Kidney epithelial cell (primary cell): ENCODE data around the gene SORCS2. TPM values are rescaled to one million over a fixed set of nuclear protein-coding genes. Genes with fewer than 3 reads are reported as not detected.

ENCODE experiments used
- DNase-seq: peaks from one replicate; pipeline ENCODE4 v3.0.0-alpha.2; 2010; ENCODE audit warnings: low read depth
- H3K27me3 ChIP-seq: 2 replicates; pipeline ENCODE4 v1.6.0; 2011; ENCODE audit warnings: low read length; ENCODE audit not compliant: control insufficient read depth, insufficient read depth
- H3K36me3 ChIP-seq: 2 replicates; pipeline ENCODE4 v1.5.1; 2011; ENCODE audit warnings: low read length; ENCODE audit not compliant: control insufficient read depth, insufficient read depth
- H3K4me3 ChIP-seq: 2 replicates; pipeline ENCODE4 v1.5.1; 2011; ENCODE audit warnings: low read depth, mild to moderate bottlenecking, control low read depth, low read length
- total RNA-seq: library from RNA; depleted of rRNA; stranded (reverse); fragments of >200 nt; gene quantifications from 2 replicates; pipeline ENCODE4 v1.2.3, GENCODE V29; 2015
- TF ChIP-seq, protein P1 (sequence below): IDR thresholded peaks from 2 replicates; pipeline ENCODE4 v1.5.1; 2011; ENCODE audit warnings: mild to moderate bottlenecking, moderate library complexity, low read length, control low read depth, inconsistent platforms; ENCODE audit not compliant: insufficient read depth, poor library complexity, severe bottlenecking

SORCS2 gene
- total RNA-seq, 1 donor from 2014 or later, result 1.4 TPM

DNA sequence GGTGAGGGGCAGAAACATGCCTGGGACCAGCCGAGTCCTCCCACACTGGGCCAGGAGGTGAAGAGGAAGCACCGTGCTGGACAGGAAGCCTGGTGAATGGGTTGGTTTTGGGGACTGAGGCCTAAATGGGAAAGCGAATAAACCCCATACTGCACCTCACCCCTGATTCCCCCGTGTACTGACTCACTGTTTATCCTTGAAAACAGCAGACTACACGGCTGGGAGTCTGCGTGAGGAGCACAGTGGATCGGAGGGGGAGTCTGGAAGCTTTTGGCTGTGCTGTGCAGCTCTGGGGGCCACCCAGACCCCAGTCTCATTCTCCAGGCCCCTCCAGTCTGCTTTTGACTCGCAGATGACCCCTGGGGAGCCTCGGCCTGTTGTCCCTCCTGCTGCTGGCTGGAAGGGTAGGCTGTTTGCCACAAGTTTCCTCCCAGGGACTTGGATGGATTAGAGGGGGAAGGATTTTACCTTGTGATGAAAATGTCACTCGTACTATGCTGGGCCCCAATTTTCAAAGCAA, 152.4 kb downstream of the SORCS2 start:
- no peaks in the 10 kb centered on the region for H3K27me3 ChIP-seq
- H3K4me3 ChIP-seq, result no peak overlapping the region
- no peak for DNase-seq
- TF ChIP-seq, protein P1, sequence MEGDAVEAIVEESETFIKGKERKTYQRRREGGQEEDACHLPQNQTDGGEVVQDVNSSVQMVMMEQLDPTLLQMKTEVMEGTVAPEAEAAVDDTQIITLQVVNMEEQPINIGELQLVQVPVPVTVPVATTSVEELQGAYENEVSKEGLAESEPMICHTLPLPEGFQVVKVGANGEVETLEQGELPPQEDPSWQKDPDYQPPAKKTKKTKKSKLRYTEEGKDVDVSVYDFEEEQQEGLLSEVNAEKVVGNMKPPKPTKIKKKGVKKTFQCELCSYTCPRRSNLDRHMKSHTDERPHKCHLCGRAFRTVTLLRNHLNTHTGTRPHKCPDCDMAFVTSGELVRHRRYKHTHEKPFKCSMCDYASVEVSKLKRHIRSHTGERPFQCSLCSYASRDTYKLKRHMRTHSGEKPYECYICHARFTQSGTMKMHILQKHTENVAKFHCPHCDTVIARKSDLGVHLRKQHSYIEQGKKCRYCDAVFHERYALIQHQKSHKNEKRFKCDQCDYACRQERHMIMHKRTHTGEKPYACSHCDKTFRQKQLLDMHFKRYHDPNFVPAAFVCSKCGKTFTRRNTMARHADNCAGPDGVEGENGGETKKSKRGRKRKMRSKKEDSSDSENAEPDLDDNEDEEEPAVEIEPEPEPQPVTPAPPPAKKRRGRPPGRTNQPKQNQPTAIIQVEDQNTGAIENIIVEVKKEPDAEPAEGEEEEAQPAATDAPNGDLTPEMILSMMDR, result no peak
- H3K36me3 ChIP-seq, result no peaks in the 10 kb centered on the region

- H3K4me3 ChIP-seq, result no peak overlapping the region
- DNase-seq, result peak; percentile 54
- TF ChIP-seq, protein P1, result no peak
- no peaks in the 10 kb centered on the region for H3K27me3 ChIP-seq
- no peaks in the 10 kb centered on the region for H3K36me3 ChIP-seq
These were observed 155.6 kb downstream of the SORCS2 start for GRCh38 chr4:7347981-7348380.

DNA sequence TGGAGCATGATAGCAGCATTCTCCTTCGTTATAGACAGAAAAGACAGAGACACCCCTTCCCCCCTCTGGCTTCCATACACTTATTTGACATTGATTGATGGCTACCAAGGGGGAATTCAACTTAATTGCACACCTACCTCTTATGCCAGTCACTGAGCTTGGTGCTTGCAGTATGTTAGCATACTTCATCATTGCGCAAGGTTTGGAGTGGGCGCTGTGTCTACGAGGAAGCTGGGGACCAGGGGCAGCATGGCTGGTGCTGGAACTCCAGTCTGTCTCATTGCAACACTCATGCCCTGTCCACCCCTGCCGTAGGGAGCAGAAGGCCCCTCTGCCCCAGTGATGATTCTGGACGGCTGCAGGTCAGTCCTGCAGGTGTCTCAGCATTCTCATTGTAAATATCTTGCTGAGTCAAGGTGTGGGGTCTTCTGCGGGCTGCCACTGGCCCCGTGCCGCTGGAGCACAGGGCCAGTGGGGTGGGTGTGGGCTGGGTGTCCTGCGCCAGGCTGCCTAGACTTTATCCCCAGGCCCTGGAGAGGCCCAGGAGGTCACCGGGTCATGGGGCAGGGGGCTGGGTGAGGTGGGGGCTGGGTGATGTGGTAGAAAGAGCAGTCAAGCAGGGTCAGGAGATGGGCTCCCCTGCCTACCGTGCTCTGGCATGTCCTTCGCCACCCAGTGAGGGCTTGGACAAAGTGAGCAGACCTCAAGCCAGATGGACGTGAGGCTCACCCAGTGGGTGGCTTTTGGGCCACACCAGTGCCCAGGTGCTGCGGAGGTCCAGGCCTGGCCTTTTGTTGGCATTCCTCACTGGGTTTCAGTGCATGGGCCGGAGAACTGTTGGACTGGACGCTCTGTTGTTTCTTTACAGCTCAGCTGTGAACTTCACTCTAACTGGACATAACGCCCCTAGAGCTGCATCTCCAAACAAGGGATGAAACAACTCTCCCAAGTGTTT, 156.9 kb downstream of the SORCS2 start:
- no peak overlapping the region for H3K4me3 ChIP-seq
- no peak for DNase-seq
- TF ChIP-seq, protein P1, result no peak
- H3K27me3 ChIP-seq, result no peaks in the 10 kb centered on the region
- H3K36me3 ChIP-seq, result no peaks in the 10 kb centered on the region

DNA sequence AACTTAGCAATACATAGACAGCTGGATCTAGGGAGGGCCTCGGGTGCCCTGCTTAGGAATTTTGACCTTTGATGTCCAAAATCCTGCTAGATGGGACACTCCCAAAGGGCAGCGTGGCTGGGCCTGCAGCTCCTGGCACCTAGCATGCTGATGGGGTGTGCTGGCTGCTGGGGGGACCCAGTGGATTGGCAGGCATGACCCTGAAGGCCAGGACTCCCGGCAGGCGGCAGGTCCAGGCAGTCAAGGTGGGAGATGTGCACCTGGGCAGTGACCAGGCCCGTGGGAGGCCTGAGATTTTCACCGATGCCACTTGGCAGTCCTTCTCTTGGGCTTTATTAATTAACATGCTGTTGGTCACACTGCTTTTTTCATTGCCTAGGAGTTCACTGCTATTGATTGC, 158.1 kb downstream of the SORCS2 start:
- TF ChIP-seq, protein P1, result no peak
- H3K36me3 ChIP-seq, result no peaks in the 10 kb centered on the region
- H3K4me3 ChIP-seq, result no peak overlapping the region
- no peak for DNase-seq
- H3K27me3 ChIP-seq, result no peaks in the 10 kb centered on the region

DNA sequence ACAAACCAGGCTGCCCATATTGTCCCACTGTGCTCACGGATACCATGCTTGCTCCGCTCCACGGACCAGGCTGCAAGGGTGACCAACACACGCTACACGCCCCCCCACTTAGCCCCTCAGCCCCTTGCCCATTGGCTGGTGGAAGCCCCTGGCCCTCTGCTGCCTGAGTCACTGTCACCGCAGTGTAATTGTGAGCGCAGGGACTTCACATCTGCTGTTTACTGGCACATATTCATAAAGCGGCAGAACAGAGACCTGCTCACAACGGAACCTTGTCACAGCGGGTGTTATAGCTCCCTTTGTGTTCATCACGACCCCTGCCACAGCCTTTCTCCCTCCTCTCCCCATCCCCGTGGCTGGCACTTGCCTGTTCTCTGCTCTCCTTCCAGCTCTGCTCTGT, 158.7 kb downstream of the SORCS2 start:
- no peak overlapping the region for H3K4me3 ChIP-seq
- TF ChIP-seq, protein P1, result no peak
- DNase-seq, result no peak
- no peaks in the 10 kb centered on the region for H3K27me3 ChIP-seq
- H3K36me3 ChIP-seq, result no peaks in the 10 kb centered on the region
